ENCODE data around the gene HOXA4. TPM values are rescaled to one million over a fixed set of nuclear protein-coding genes. Genes with fewer than 3 reads are reported as not detected.
A peak's percentile ranks its signal among the peaks of the same experiment; 100 is the strongest.

Gene HOXA4
- total RNA-seq, 1 experiment from 2014 or later = 2.0 TPM

GRCh38 chr7:27166531-27167505, 36.3 kb upstream of the HOXA4 start:
- ChIA-PET RAD21 (ENCODE audit: low non-redundant PET in 1 of 2, low total read pairs in 2 of 2, uncharacterized antibody in 2 of 2, unreplicated experiment in 2 of 2) (no interaction called here), POLR2A (interaction anchor here (1.0 kb wide), 1 partner anchor 9 kb away, joined by 4 read pairs; no protein-coding TSS in a partner anchor), CTCF (interaction anchor here (1.3 to 6.6 kb wide), 2 partner anchors 10 to 13 kb away, joined by 4 to 32 read pairs; partner anchors contain the start of gene HOXA7)
- ATAC-seq = no peak
- H3K9ac ChIP-seq (ENCODE audit: low read length) = peak overlapping the region; percentile 89
- H3K4me1 ChIP-seq (ENCODE audit: control insufficient read depth in 1 of 2, insufficient read depth in 2 of 2, low read length in 2 of 2) = peaks cover 30 to 76% of the 10 kb centered on the region in 2 experiments
- H3K4me3 ChIP-seq (replicated peaks in 1 of 2; ENCODE audit: low read depth in 1 of 2, low read length in 2 of 2) = peak overlapping the region; percentile 77 to 84
- BruUV-seq (replicated peaks) = no TSS peak
- peak overlapping the region; percentile 91 for H3K27ac ChIP-seq (ENCODE audit: low read depth, low read length)
- no peaks in the 10 kb centered on the region for H3K27me3 ChIP-seq (ENCODE audit: insufficient read depth, low read length)
- H4K20me1 ChIP-seq (ENCODE audit: insufficient read depth) = no peaks in the 10 kb centered on the region
- DNase-seq (ENCODE audit: low read depth, low spot score) = no peak
- intact Hi-C loops (cut with micrococcal nuclease) = loop anchor here (10.0 kb wide), 1 partner anchor 1302 kb away; no protein-coding TSS in a partner anchor
- peaks cover 99% of the 10 kb centered on the region for H3K79me2 ChIP-seq (ENCODE audit: insufficient read depth, low read length)
- no peaks in the 10 kb centered on the region for H3K9me2 ChIP-seq (ENCODE audit: insufficient read depth)
- peak overlapping the region; percentile 97 for H3K4me2 ChIP-seq (ENCODE audit: low read length)
- no peak overlapping the region for H2AFZ ChIP-seq (ENCODE audit: low read depth, low read length, poor library complexity, severe bottlenecking)
- H3K9me3 ChIP-seq (ENCODE audit: control insufficient read depth in 1 of 2, insufficient read depth in 1 of 2, low read depth in 1 of 2, low read length in 2 of 2) = no peaks in the 10 kb centered on the region
- H3K36me3 ChIP-seq (ENCODE audit: control insufficient read depth in 1 of 2, insufficient read depth in 2 of 2, low read length in 2 of 2) = peaks cover 0 to 4% of the 10 kb centered on the region in 2 experiments; a peak in 1 of 4 replicates
- TF ChIP-seq, protein P1, sequence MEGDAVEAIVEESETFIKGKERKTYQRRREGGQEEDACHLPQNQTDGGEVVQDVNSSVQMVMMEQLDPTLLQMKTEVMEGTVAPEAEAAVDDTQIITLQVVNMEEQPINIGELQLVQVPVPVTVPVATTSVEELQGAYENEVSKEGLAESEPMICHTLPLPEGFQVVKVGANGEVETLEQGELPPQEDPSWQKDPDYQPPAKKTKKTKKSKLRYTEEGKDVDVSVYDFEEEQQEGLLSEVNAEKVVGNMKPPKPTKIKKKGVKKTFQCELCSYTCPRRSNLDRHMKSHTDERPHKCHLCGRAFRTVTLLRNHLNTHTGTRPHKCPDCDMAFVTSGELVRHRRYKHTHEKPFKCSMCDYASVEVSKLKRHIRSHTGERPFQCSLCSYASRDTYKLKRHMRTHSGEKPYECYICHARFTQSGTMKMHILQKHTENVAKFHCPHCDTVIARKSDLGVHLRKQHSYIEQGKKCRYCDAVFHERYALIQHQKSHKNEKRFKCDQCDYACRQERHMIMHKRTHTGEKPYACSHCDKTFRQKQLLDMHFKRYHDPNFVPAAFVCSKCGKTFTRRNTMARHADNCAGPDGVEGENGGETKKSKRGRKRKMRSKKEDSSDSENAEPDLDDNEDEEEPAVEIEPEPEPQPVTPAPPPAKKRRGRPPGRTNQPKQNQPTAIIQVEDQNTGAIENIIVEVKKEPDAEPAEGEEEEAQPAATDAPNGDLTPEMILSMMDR (IDR thresholded peaks at IDR 0.05 in 2 of 3, conservative IDR thresholded peaks at IDR 0.05 in 1 of 3; ENCODE audit: borderline replicate concordance in 1 of 3, insufficient read depth in 1 of 3, low read depth in 2 of 3, low read length in 2 of 3) = no peak
- no peak for TF ChIP-seq EZH2phosphoT487 (IDR thresholded peaks at IDR 0.05; ENCODE audit: borderline replicate concordance)
- no peak for TF ChIP-seq CEBPB (IDR thresholded peaks at IDR 0.05; ENCODE audit: low read depth)
- no peak for TF ChIP-seq SIN3A (IDR thresholded peaks at IDR 0.05; ENCODE audit: low read depth)
- no peak for TF ChIP-seq SRF (IDR thresholded peaks at IDR 0.05; ENCODE audit: low read depth)
- TF ChIP-seq TCF7L2 (IDR thresholded peaks at IDR 0.05; ENCODE audit: borderline replicate concordance, extremely low read depth, insufficient read depth, insufficient read length) = peak; percentile 44
- no peak for TF ChIP-seq ZNF274 (IDR thresholded peaks at IDR 0.05; ENCODE audit: low read depth, low read length)
- peak; percentile 55 for TF ChIP-seq POLR2AphosphoS5 (IDR thresholded peaks at IDR 0.05; ENCODE audit: low read depth, low read length)
- no peak for TF ChIP-seq ELF1 (IDR thresholded peaks at IDR 0.05; ENCODE audit: borderline replicate concordance, low read depth)
- TF ChIP-seq, protein P2, sequence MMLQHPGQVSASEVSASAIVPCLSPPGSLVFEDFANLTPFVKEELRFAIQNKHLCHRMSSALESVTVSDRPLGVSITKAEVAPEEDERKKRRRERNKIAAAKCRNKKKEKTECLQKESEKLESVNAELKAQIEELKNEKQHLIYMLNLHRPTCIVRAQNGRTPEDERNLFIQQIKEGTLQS (IDR thresholded peaks at IDR 0.05) = no peak
- TF ChIP-seq REST (IDR thresholded peaks at IDR 0.05; ENCODE audit: low read depth) = no peak
- no peak for TF ChIP-seq EZH2 (IDR thresholded peaks at IDR 0.05)
- TF ChIP-seq YY1 (IDR thresholded peaks at IDR 0.05; ENCODE audit: extremely low read depth, insufficient replicate concordance, low read depth, low read length) = no peak
- TF ChIP-seq RAD21 (IDR thresholded peaks at IDR 0.05; ENCODE audit: low read depth) = no peak
- peak; percentile 9 for TF ChIP-seq POLR2A (IDR thresholded peaks at IDR 0.05; ENCODE audit: borderline replicate concordance, extremely low read depth, insufficient read depth, insufficient read length)
- no peak for TF ChIP-seq SP1 (IDR thresholded peaks at IDR 0.05; ENCODE audit: low read depth)
- no peak for TF ChIP-seq ZBTB33 (IDR thresholded peaks at IDR 0.05; ENCODE audit: extremely low read depth, insufficient replicate concordance, low read length)
